WERI-Rb-1 (cell line): ENCODE measurements around the gene MYO9A.

Experiments
- DNase-seq: peaks from one replicate; pipeline ENCODE4 v3.0.0-alpha.2; 2020
- H3K27ac ChIP-seq: fragments of 250-450 bp; sonication (Bioruptor Pico); 2 replicates; pipeline ENCODE4 v1.5.1; 2020; ENCODE audit warnings: mild to moderate bottlenecking, moderate library complexity
- H3K27me3 ChIP-seq: fragments of 250-450 bp; sonication (Bioruptor Pico); 2 replicates; pipeline ENCODE4 v1.5.1; 2021; ENCODE audit warnings: mild to moderate bottlenecking, low read depth, moderate library complexity; ENCODE audit not compliant: insufficient read depth, severe bottlenecking
- H3K36me3 ChIP-seq: fragments of 250-450 bp; sonication (Bioruptor Pico); 2 replicates; pipeline ENCODE4 v1.5.1; 2020; ENCODE audit warnings: mild to moderate bottlenecking, moderate library complexity
- H3K4me3 ChIP-seq: 2 replicates; pipeline ENCODE4 v1.5.1; 2011; ENCODE audit warnings: low read depth, mild to moderate bottlenecking, control low read depth, low read length
- H3K9me3 ChIP-seq: fragments of 250-450 bp; sonication (Bioruptor Pico); 2 replicates; pipeline ENCODE4 v1.5.1; 2021; ENCODE audit warnings: mild to moderate bottlenecking, moderate library complexity; ENCODE audit not compliant: severe bottlenecking
- TF ChIP-seq, protein P1 (sequence below): IDR thresholded peaks from 2 replicates; pipeline ENCODE4 v1.5.1; 2011; ENCODE audit warnings: low read depth, mild to moderate bottlenecking, control low read depth, inconsistent platforms, low read length

The MYO9A gene

GRCh38 chr15:71798641-71799040 lies 319.3 kb downstream of the MYO9A start:
- H3K27ac ChIP-seq: no peak overlapping the region
- H3K4me3 ChIP-seq: no peak overlapping the region
- H3K36me3 ChIP-seq: no peaks in the 10 kb centered on the region
- TF ChIP-seq, protein P1, sequence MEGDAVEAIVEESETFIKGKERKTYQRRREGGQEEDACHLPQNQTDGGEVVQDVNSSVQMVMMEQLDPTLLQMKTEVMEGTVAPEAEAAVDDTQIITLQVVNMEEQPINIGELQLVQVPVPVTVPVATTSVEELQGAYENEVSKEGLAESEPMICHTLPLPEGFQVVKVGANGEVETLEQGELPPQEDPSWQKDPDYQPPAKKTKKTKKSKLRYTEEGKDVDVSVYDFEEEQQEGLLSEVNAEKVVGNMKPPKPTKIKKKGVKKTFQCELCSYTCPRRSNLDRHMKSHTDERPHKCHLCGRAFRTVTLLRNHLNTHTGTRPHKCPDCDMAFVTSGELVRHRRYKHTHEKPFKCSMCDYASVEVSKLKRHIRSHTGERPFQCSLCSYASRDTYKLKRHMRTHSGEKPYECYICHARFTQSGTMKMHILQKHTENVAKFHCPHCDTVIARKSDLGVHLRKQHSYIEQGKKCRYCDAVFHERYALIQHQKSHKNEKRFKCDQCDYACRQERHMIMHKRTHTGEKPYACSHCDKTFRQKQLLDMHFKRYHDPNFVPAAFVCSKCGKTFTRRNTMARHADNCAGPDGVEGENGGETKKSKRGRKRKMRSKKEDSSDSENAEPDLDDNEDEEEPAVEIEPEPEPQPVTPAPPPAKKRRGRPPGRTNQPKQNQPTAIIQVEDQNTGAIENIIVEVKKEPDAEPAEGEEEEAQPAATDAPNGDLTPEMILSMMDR: no peak
- H3K9me3 ChIP-seq: no peaks in the 10 kb centered on the region
- DNase-seq: no peak
- no peaks in the 10 kb centered on the region for H3K27me3 ChIP-seq

DNA sequence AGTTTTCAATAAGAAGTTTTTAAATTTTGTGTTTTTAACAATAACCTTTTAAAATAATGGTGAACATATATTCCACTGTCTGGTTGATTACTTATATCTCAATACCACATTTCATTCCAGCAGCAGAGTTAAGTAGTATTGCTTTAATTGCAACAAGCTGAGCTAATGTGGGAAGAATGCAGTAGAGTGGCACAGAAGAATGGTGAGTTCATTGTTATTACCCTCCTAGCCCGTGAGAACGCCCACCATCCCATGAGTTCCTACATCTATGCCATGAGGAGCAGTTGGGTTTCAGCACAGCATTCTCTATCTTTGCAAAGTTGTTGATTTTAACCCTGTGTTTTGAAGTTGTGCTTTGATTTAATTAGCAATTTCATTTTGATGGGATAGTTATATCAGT lies 325.4 kb downstream of the MYO9A start:
- Histone ChIP-seq H3K36me3 (no peaks in the 10 kb centered on the region), H3K9me3 (no peaks in the 10 kb centered on the region), H3K27me3 (no peaks in the 10 kb centered on the region), H3K4me3 (no peak overlapping the region), H3K27ac (no peak overlapping the region)
- no peak for DNase-seq
- TF ChIP-seq, protein P1: no peak

DNA sequence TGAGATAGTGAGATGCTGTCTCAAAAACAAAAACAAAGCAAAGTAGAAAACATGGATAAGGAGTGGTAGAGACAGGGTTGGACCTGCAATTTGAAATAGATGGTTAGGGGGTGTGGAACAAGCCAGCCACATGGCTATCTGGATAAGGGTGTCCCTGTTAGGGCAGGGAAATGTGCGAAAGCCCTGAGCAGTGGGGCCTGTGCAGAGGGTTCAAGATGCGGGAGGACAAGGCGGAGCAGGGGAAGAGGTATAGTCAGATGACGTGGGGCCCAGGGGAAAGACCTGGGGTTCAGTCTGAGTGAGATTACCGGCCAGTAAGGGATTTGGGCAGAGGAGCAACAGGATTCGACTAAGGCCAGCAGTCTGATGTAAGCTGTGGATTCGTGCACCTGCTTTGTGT lies 326.0 kb downstream of the MYO9A start:
- Histone ChIP-seq H3K36me3 (no peaks in the 10 kb centered on the region), H3K27ac (no peak overlapping the region), H3K27me3 (no peaks in the 10 kb centered on the region), H3K4me3 (no peak overlapping the region), H3K9me3 (no peaks in the 10 kb centered on the region)
- DNase-seq: no peak
- TF ChIP-seq, protein P1: no peak

DNA sequence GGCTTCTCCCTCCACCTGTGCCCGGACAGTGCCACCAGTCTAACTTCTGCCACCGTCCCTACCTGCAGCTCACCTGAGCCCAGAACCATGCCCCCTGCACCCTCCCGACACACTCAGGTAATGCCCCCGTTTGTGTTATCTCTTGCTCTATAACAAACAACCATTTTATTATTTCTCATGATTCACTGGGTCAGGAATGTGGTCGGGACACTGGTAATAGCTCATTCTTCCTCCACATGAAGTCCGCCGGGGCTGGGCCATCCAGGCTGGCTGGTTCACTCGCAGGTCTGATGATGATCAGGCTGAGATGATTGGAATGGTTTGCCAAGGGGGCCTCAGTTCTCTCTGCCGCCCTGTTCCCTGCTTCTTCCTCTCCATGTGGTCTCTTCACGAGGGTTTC lies 327.9 kb downstream of the MYO9A start:
- no peak for DNase-seq
- no peak overlapping the region for H3K4me3 ChIP-seq
- H3K9me3 ChIP-seq: no peaks in the 10 kb centered on the region
- no peaks in the 10 kb centered on the region for H3K36me3 ChIP-seq
- TF ChIP-seq, protein P1: no peak
- no peak overlapping the region for H3K27ac ChIP-seq
- no peaks in the 10 kb centered on the region for H3K27me3 ChIP-seq

DNA sequence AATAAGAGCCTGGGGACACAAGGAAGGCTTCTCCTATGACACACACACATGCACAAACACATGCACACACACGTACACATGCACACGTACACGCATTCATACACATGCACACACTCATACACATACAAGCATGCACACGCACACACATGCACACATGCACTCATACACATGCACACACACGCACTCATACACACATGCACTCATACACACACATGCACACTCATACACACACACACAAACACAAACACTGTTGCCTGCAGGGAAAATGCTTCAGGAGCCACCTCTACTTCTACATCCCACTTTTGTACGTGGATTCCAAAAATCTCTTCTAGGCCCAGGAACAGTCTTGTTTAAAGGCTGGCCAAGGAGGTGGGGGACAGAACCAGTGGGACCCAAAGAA lies 328.3 kb downstream of the MYO9A start:
- Histone ChIP-seq H3K4me3 (no peak overlapping the region), H3K36me3 (no peaks in the 10 kb centered on the region), H3K9me3 (no peaks in the 10 kb centered on the region), H3K27me3 (no peaks in the 10 kb centered on the region), H3K27ac (no peak overlapping the region)
- DNase-seq: no peak
- TF ChIP-seq, protein P1: no peak
